Memory B cell (primary cell): Measurements from ENCODE around the gene SLC9C1.

Experiments used
- ATAC-seq: fragments of 150-1000 bp; cut with Tn5 transposase; 2 replicates; pipeline ENCODE4 v1.10.0; 2021; ENCODE audit warnings: low read depth, mild to moderate bottlenecking, moderate library complexity
- DNase-seq, 2 donors: peaks; one replicate each; pipeline ENCODE4 v3.0.0; 2022; ENCODE audit warnings: low spot score in 2 of 2
- H3K27ac Mint-ChIP-seq: one replicate; pipeline ENCODE4 v1.8.0; 2022; ENCODE audit warnings: mild to moderate bottlenecking, moderate library complexity, mixed read lengths
- H3K27me3 Mint-ChIP-seq: one replicate; pipeline ENCODE4 v1.8.0; 2022; ENCODE audit warnings: mixed read lengths
- H3K36me3 Mint-ChIP-seq: one replicate; pipeline ENCODE4 v1.8.0; 2022; ENCODE audit warnings: mild to moderate bottlenecking, mixed read lengths
- H3K4me1 Mint-ChIP-seq: one replicate; pipeline ENCODE4 v1.8.0; 2022; ENCODE audit warnings: mixed read lengths
- H3K4me3 Mint-ChIP-seq: one replicate; pipeline ENCODE4 v1.8.0; 2022; ENCODE audit warnings: mild to moderate bottlenecking, moderate library complexity, mixed read lengths
- H3K9me3 Mint-ChIP-seq: one replicate; pipeline ENCODE4 v1.8.0; 2022; ENCODE audit warnings: mixed read lengths

SLC9C1 gene

GRCh38 chr3:112136959-112137693, 156.9 kb downstream of the SLC9C1 start:
- Mint-ChIP-seq H3K4me1 (peaks cover 14% of the 10 kb centered on the region), H3K27me3 (no peaks in the 10 kb centered on the region), H3K27ac (peak overlapping the region; percentile 49)

DNA sequence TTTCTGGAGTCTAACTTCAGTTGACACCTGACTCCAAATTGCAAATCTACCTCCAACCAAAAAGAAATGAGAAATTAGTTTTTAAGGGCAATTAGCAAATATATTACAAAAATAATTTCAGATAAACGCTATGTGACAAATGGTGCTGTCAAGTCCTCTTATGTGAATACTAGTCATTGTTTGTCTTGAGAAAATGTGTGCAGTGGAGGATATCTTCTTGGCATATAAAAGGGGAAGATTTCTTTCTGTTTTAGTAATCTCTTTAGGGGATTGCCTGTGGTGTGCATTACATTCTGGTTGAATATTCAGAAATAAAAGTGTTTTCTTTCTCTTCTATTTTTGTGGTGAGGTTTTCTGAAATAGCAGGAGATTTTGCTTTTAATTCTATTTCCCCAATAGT, 158.0 kb downstream of the SLC9C1 start:
- Mint-ChIP-seq H3K36me3 (no peaks in the 10 kb centered on the region), H3K4me1 (peaks cover 17% of the 10 kb centered on the region), H3K27ac (no peak overlapping the region), H3K9me3 (no peaks in the 10 kb centered on the region), H3K4me3 (no peak overlapping the region), H3K27me3 (no peaks in the 10 kb centered on the region)
- no peak for ATAC-seq
- DNase-seq = no peak

More at GRCh38 chr3:112136959-112137693, 156.9 kb downstream of the SLC9C1 start:
- no peak overlapping the region for H3K4me3 Mint-ChIP-seq
- no peak for DNase-seq
- ATAC-seq = no peak
- H3K36me3 Mint-ChIP-seq = no peaks in the 10 kb centered on the region
- no peaks in the 10 kb centered on the region for H3K9me3 Mint-ChIP-seq

DNA sequence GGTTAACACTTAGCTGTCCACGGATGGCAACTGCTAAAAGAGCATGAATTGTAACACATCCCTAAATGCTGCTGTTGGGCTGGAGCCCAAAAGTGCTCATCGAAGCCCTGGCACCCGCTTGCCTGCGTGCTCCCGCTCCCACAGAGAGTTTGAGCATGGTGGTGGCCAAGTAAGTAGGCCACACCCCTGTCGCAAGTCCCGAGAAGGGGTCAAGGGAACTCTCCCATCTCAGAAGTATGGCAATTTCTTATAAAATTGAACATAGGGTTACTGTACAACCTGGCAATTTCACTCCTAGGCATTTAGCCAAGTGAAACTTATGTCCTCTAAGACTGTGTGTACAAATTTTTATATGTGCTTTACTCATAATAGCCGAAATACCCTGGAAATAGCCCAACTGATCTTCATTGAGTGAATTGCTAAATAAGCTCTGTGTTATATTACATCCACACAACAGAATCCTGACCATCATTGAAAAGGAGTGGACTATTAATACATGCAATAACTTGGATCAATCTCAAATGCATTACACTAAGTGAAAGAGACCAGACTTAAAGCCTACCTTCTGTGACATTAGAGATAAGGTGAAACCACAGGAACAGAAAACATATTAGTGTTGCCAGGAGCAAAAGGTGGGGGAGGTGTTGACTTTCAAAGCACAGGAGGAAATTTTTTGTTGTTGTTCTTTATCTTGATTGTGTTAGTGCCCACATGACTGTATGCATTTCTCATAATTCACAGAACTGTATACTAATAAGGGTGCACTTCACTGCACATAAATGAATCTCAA, 159.5 kb downstream of the SLC9C1 start:
- no peaks in the 10 kb centered on the region for H3K36me3 Mint-ChIP-seq
- H3K27ac Mint-ChIP-seq = peak overlapping the region; percentile 92
- ATAC-seq = no peak
- DNase-seq = no peak
- H3K4me3 Mint-ChIP-seq = no peak overlapping the region
- no peaks in the 10 kb centered on the region for H3K9me3 Mint-ChIP-seq
- H3K27me3 Mint-ChIP-seq = no peaks in the 10 kb centered on the region
- peaks cover 29% of the 10 kb centered on the region for H3K4me1 Mint-ChIP-seq

- peak overlapping the region; percentile 90 for H3K4me3 Mint-ChIP-seq
- ATAC-seq = no peak
- H3K4me1 Mint-ChIP-seq = peaks cover 35% of the 10 kb centered on the region
- no peaks in the 10 kb centered on the region for H3K9me3 Mint-ChIP-seq
- no peaks in the 10 kb centered on the region for H3K27me3 Mint-ChIP-seq
- no peaks in the 10 kb centered on the region for H3K36me3 Mint-ChIP-seq
- no peak for DNase-seq
- H3K27ac Mint-ChIP-seq = peak overlapping the region; percentile 92
Measured at GRCh38 chr3:112133626-112134334, 160.2 kb downstream of the SLC9C1 start.

DNA sequence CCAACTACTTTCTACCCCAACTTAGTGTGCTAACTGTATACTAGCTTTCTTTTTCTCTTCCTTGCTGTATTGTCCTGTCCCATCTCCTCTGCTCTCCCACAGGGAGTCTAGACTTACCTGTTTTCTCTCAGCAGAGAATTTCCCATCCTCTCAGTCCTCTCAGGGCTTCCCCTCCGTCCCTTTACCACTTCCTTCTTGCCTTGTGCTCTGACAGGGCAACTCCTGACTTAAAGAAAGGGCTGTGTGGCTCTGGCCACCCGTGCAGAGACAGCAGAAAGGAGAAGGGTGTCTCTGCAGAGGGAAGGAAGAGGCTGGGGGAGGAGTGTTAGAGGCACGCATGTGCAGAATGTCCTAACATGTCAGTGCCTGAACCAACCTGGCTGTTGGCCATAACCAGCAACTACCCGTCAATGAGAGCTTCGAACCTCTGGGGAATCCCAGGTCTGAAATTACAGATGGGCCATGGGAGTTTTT, 161.0 kb downstream of the SLC9C1 start, which contains the start of gene GCSAM:
GCSAM (minus strand) TSS at position 274 of the 474 bp plus-strand sequence; CDS start at position 146, 128 bp downstream.
- Mint-ChIP-seq H3K4me3 (peak within 1 kb of the TSS; percentile 90), H3K27ac (peak within 1 kb of the TSS; percentile 92), H3K27me3 (no peaks in the 10 kb centered on the region), H3K36me3 (no peaks in the 10 kb centered on the region), H3K4me1 (peaks cover 38% of the 10 kb centered on the region), H3K9me3 (no peaks in the 10 kb centered on the region)
- DNase-seq (peak; percentile 43 to 67), ATAC-seq (peak; percentile 77)

DNA sequence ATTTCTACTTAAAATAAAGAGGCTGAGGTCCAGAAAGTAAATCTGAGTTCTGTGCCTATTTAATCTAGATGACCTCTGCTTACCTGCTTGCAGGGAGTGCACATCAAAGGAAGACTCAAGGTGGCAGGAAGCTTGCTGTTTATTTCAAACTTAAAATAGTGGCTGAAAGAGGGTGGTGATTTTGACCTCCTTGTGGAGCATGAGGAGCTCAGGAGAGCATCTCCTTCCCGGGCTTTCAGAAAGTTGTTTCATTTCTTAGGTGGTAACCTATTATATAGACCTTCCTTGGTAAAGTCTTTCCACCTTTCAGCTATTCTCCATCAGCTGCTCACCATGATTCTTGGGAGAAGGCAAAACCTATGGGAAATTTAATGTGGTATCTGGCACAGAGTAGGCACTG, 161.5 kb downstream of the SLC9C1 start:
- peak overlapping the region; percentile 92 for H3K27ac Mint-ChIP-seq
- no peak for ATAC-seq
- no peaks in the 10 kb centered on the region for H3K27me3 Mint-ChIP-seq
- H3K36me3 Mint-ChIP-seq = no peaks in the 10 kb centered on the region
- peak overlapping the region; percentile 90 for H3K4me3 Mint-ChIP-seq
- H3K4me1 Mint-ChIP-seq = peaks cover 43% of the 10 kb centered on the region
- H3K9me3 Mint-ChIP-seq = no peaks in the 10 kb centered on the region
- no peak for DNase-seq

GRCh38 chr3:112132088-112132487, 161.9 kb downstream of the SLC9C1 start:
- H3K27me3 Mint-ChIP-seq = no peaks in the 10 kb centered on the region
- peak overlapping the region; percentile 90 for H3K4me3 Mint-ChIP-seq
- no peak for DNase-seq
- no peak for ATAC-seq
- H3K27ac Mint-ChIP-seq = peak overlapping the region; percentile 92
- H3K9me3 Mint-ChIP-seq = no peaks in the 10 kb centered on the region
- H3K4me1 Mint-ChIP-seq = peaks cover 44% of the 10 kb centered on the region
- no peaks in the 10 kb centered on the region for H3K36me3 Mint-ChIP-seq

- Mint-ChIP-seq H3K9me3 (no peaks in the 10 kb centered on the region), H3K27me3 (no peaks in the 10 kb centered on the region), H3K4me1 (peaks cover 50% of the 10 kb centered on the region), H3K4me3 (peak overlapping the region; percentile 52), H3K36me3 (peaks cover 2% of the 10 kb centered on the region), H3K27ac (peak overlapping the region; percentile 95)
- no peak for DNase-seq
- ATAC-seq = no peak
Measured at GRCh38 chr3:112131111-112131510, 162.9 kb downstream of the SLC9C1 start.

- no peak for ATAC-seq
- peak overlapping the region; percentile 95 for H3K27ac Mint-ChIP-seq
- H3K36me3 Mint-ChIP-seq = peaks cover 6% of the 10 kb centered on the region
- no peaks in the 10 kb centered on the region for H3K9me3 Mint-ChIP-seq
- no peak for DNase-seq
- peaks cover 54% of the 10 kb centered on the region for H3K4me1 Mint-ChIP-seq
- H3K4me3 Mint-ChIP-seq = peak overlapping the region; percentile 32
- H3K27me3 Mint-ChIP-seq = no peaks in the 10 kb centered on the region
Measured at GRCh38 chr3:112130638-112130993, 163.4 kb downstream of the SLC9C1 start.

- Mint-ChIP-seq H3K4me1 (peaks cover 55% of the 10 kb centered on the region), H3K36me3 (peaks cover 10% of the 10 kb centered on the region), H3K9me3 (no peaks in the 10 kb centered on the region), H3K27me3 (no peaks in the 10 kb centered on the region), H3K4me3 (peak overlapping the region; percentile 32), H3K27ac (peak overlapping the region; percentile 95)
- no peak for DNase-seq
- no peak for ATAC-seq
Measured at GRCh38 chr3:112129925-112130637, 163.9 kb downstream of the SLC9C1 start.

DNA sequence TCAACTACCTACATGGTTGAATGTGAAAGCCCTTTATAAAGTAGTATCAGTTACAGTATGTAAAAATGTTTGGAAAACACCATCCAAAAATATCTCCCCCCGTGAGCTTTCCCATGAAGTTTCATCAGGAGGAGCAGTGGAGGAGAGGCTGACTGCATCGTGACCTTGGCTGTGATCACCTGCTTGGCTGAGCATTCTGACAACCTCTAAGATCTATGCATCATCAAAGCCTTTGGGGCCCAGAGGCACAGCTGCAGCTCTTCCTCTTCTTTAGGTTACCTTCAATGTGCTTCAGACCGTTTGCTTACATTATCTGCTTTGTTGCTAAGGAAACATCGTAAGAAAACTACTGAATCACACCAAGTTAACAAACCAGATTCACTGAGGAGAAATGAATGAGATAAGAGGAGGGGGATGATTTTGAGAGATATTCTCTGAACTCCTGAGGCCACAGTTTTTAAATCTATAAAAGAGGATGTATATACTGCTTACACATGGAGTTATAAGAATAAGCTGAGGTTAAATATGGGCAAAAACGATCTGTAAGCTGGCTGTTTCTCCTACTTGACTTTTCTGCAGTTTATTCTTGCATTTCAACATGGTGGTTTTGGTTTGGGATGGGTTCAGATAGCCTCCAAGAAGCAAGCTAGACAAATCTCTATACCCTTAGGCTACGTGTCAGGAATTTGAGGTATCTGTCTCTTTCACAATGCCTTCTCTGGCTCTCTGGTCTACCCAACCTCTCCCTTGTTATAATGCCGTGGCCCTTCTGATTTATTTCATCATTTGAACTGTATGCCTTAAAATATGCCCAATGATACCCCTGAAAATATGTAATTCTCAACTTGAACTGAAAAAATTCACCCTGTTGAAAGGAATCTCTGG, 164.9 kb downstream of the SLC9C1 start:
- ATAC-seq = peak; percentile 79
- DNase-seq = peak in 1 of 2 donors; percentile 78
- no peaks in the 10 kb centered on the region for H3K9me3 Mint-ChIP-seq
- H3K36me3 Mint-ChIP-seq = peaks cover 16% of the 10 kb centered on the region
- no peaks in the 10 kb centered on the region for H3K27me3 Mint-ChIP-seq
- no peak overlapping the region for H3K4me3 Mint-ChIP-seq
- H3K27ac Mint-ChIP-seq = peak overlapping the region; percentile 95
- peaks cover 51% of the 10 kb centered on the region for H3K4me1 Mint-ChIP-seq

GRCh38 chr3:112127522-112128494, 166.2 kb downstream of the SLC9C1 start:
- H3K36me3 Mint-ChIP-seq = peaks cover 20% of the 10 kb centered on the region
- DNase-seq = no peak
- no peaks in the 10 kb centered on the region for H3K27me3 Mint-ChIP-seq

More at GRCh38 chr3:112127522-112128494, 166.2 kb downstream of the SLC9C1 start:
- Mint-ChIP-seq H3K4me3 (peak overlapping the region; percentile 29), H3K27ac (peak overlapping the region; percentile 95), H3K4me1 (peaks cover 48% of the 10 kb centered on the region), H3K9me3 (no peaks in the 10 kb centered on the region)
- ATAC-seq = peak; percentile 21
